Psoas muscle (tissue), 8 donors: ENCODE data around the gene CSTF3. TPM values are rescaled to one million over a fixed set of nuclear protein-coding genes. Genes with fewer than 3 reads are reported as not detected.

Source experiments
- ATAC-seq, 4 donors: fragments of 200-7000 bp; cut with Tn5 transposase; one replicate each; pipeline ENCODE4 v1.9.1; 2020; ENCODE audit warnings: moderate library complexity in 3 of 4, mild to moderate bottlenecking in 2 of 4
- DNase-seq, 2 donors: peaks; one replicate each; pipeline ENCODE4 v3.0.0-alpha.2; 2020
- H3K27ac ChIP-seq: fragments of 200-600 bp; one replicate; pipeline ENCODE4 v1.8.0; 2022
- H3K27me3 ChIP-seq, 3 donors: fragments of 200-600 bp in 1 of 3; one replicate each; pipeline versions ENCODE4 v1.6.1 to v1.8.0; 2013 to 2022; ENCODE audit warnings: low read length in 2 of 3, mild to moderate bottlenecking in 2 of 3, moderate library complexity in 1 of 3; ENCODE audit not compliant: insufficient read depth in 3 of 3
- H3K36me3 ChIP-seq, 2 donors: fragments of 200-600 bp in 1 of 2; one replicate each; pipeline versions ENCODE4 v1.6.1 to v1.8.0; 2013 to 2022; ENCODE audit warnings: low read depth in 1 of 2, mild to moderate bottlenecking in 1 of 2, moderate library complexity in 1 of 2; ENCODE audit not compliant: insufficient read depth in 1 of 2
- H3K4me1 ChIP-seq: fragments of 200-600 bp; one replicate; pipeline ENCODE4 v1.8.0; 2022
- H3K4me3 ChIP-seq: fragments of 200-600 bp; one replicate; pipeline ENCODE4 v1.8.0; 2022; ENCODE audit warnings: mild to moderate bottlenecking
- H3K9me3 ChIP-seq: fragments of 200-600 bp; one replicate; pipeline ENCODE4 v1.8.0; 2022
- CTCF ChIP-seq: fragments of 200-600 bp; IDR thresholded peaks from one replicate; pipeline ENCODE4 v1.8.0; 2022; ENCODE audit warnings: antibody characterized with exemption
- WGBS, 3 donors: extraction: QIAGEN DNeasy Blood & Tissue Kit; methylation state at CpG; one replicate each; pipeline versions ENCODE4 v1.1.6 to v1.1.7; 2013; 5-methylcytosine and 5-hydroxymethylcytosine counted together
- intact Hi-C, 2 donors: fragments of 100-400 bp; cut with DNase I; formaldehyde crosslinking; loops; one replicate each; pipeline versions ENCODE4 v1.11.0 to v1.14.2; 2022
- polyA plus RNA-seq, 3 donors: library from polyadenylated mRNA; stranded (reverse); fragments of 200-250 nt; gene quantifications; one replicate each; pipeline ENCODE4 v1.2.3, GENCODE V29; 2013
- total RNA-seq, 4 donors: library from RNA; stranded (reverse); fragmentation: NEBNext Ultra II Directional in 2 of 4; extraction: Animal tissue kit (Norgen Biotek cat#: 25700) in 2 of 4; gene quantifications; one replicate each; pipeline versions ENCODE4 v1.2.1 to v1.2.4, GENCODE V29; 2021 to 2023
- donor health status: healthy with polysubstance abuse.
- donor health status: DM: no; HTN: no; CAD: no; lungs with moderate emphysema.
- donor health status: Bipolar disorder and iron deficiency.
- donor health status: healthy.
- donor health status: DM: yes; HTN: yes; CAD: no.
- donor health status: DM: no; HTN: no; CAD: no.
- donor health status: DM: no; HTN: no; CAD: no.
- donor health status: DM: yes; HTN: yes; CAD: no.

Gene CSTF3
- total and polyA plus RNA-seq, 7 donors, result 10.7 to 32.3 (median 14.4) TPM

DNA sequence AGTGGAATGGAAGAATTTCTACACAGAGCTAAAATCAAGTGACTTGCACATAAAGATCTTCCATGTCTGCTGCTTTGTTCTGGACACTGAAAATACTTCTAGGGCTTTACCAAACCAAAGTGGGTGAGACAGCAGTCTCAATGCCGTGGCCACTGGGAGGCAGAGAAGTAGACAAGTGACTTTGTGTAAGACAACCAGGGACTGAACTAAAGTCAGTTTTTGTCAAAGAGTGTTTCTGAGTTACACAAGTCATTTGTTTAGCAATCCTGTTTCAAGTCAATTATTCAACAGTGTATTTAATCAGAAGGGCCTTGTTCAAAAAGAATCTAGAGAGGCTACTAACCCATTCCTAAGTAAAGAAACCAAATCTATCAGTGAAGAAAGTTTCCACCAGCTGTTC is 75.3 kb downstream of the CSTF3 start:
- no peak for DNase-seq
- WGBS, 3 donors, result 88 to 94% (median 90%) methylated on average over 1 of the region's 1 CpG
- H3K4me3 ChIP-seq, result no peak overlapping the region
- ATAC-seq, result no peak
- H3K27me3 ChIP-seq, result no peaks in the 10 kb centered on the region
- no peaks in the 10 kb centered on the region for H3K4me1 ChIP-seq
- H3K27ac ChIP-seq, result no peak overlapping the region
- TF ChIP-seq CTCF, result no peak
- intact Hi-C loops, result no loop called here
- no peaks in the 10 kb centered on the region for H3K9me3 ChIP-seq
- H3K36me3 ChIP-seq, result peaks cover 3 to 68% of the 10 kb centered on the region in 2 donors

DNA sequence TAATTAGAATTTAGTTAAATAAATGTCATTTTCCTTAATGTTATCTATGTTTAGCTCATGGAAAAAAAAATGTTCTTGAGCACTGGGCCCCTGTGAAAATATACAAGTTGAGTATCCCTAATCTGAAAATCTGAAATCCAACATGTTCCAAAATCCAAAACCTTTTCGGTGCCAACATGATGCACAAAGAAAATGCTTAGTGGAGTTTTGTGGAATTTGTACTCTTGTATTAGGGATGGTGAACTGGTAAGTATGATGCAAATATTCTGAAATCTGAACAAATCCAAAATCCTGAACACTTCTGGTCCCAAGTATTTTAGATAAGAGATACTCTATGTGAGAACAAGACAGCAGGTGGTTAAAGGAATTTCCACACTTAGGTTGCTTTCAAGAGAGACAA is 77.4 kb downstream of the CSTF3 start:
- intact Hi-C loops, result no loop called here
- 90 to 100% (median 95%) methylated on average over 1 of the region's 1 CpG for WGBS, 3 donors

GRCh38 chr11:33072465-33072864 is 88.8 kb downstream of the CSTF3 start:
- DNase-seq (no peak), ATAC-seq (no peak)
- Histone ChIP-seq H3K36me3 (peaks cover 13 to 95% of the 10 kb centered on the region in 2 donors), H3K4me1 (no peaks in the 10 kb centered on the region), H3K27ac (no peak overlapping the region), H3K27me3 (no peaks in the 10 kb centered on the region), H3K9me3 (no peaks in the 10 kb centered on the region), H3K4me3 (no peak overlapping the region)
- intact Hi-C loops, result no loop called here
- WGBS, 3 donors, result 81 to 84% (median 82%) methylated on average over 8 of the region's 8 CpGs
- TF ChIP-seq CTCF, result no peak

More for the DNA sequence above, 77.4 kb downstream of the CSTF3 start:
- Histone ChIP-seq H3K27me3 (no peaks in the 10 kb centered on the region), H3K4me3 (no peak overlapping the region), H3K27ac (no peak overlapping the region), H3K4me1 (no peaks in the 10 kb centered on the region), H3K36me3 (peaks cover 3 to 78% of the 10 kb centered on the region in 2 donors), H3K9me3 (no peaks in the 10 kb centered on the region)
- no peak for TF ChIP-seq CTCF
- DNase-seq (no peak), ATAC-seq (no peak)

GRCh38 chr11:33068611-33069340 is 92.5 kb downstream of the CSTF3 start:
- no peak for TF ChIP-seq CTCF
- H3K36me3 ChIP-seq, result peaks cover 10 to 82% of the 10 kb centered on the region in 2 donors
- no peak overlapping the region for H3K4me3 ChIP-seq
- no peak for DNase-seq
- 94 to 96% (median 96%) methylated on average over 17 of the region's 17 CpGs for WGBS, 3 donors
- no peaks in the 10 kb centered on the region for H3K4me1 ChIP-seq
- no peak overlapping the region for H3K27ac ChIP-seq
- intact Hi-C loops, result loop anchor here in 1 of 2 donors (10.0 kb wide), 1 partner anchor 264 kb away; no protein-coding TSS in a partner anchor
- H3K9me3 ChIP-seq, result no peaks in the 10 kb centered on the region
- H3K27me3 ChIP-seq, result no peaks in the 10 kb centered on the region
- no peak for ATAC-seq
